SU-DHL-6 (cell line): ENCODE data around the gene C19orf33.
A peak's percentile ranks its signal among the peaks of the same experiment; 100 is the strongest.

Experiments used
- H2AFZ ChIP-seq: fragments of 200-600 bp; sonication (generic); 2 replicates; pipeline ENCODE4 v1.6.1; 2014; ENCODE audit warnings: low read depth, mild to moderate bottlenecking, moderate library complexity, mixed read lengths, antibody characterized with exemption, low read length; ENCODE audit not compliant: severe bottlenecking
- H3F3A ChIP-seq: fragments of 200-600 bp; shearing (Covaris generic); 2 replicates; pipeline ENCODE4 v1.6.0; 2016; ENCODE audit warnings: antibody characterized with exemption, mild to moderate bottlenecking; ENCODE audit not compliant: insufficient read depth
- H3K27ac ChIP-seq: fragments of 200-600 bp; sonication (generic); 2 replicates; pipeline ENCODE4 v1.5.1; 2016; ENCODE audit warnings: low read depth, mild to moderate bottlenecking, low read length, moderate library complexity, mixed read lengths
- H3K27me3 ChIP-seq: fragments of 200-600 bp; sonication (generic), shearing (Covaris generic); 2 replicates; pipeline ENCODE4 v1.6.0; 2014; ENCODE audit warnings: mild to moderate bottlenecking, low read length
- H3K36me3 ChIP-seq: fragments of 200-600 bp; sonication (generic); 2 replicates; pipeline ENCODE4 v1.6.1; 2014; ENCODE audit warnings: mild to moderate bottlenecking, low read length, mixed read lengths
- H3K4me2 ChIP-seq: fragments of 300-600, 200-600 bp; shearing (Covaris generic), sonication (generic); 2 replicates; pipeline ENCODE4 v1.6.0; 2014; ENCODE audit warnings: low read length, low read depth, mild to moderate bottlenecking; ENCODE audit not compliant: poor library complexity, severe bottlenecking
- H3K4me3 ChIP-seq: fragments of 200-600 bp; sonication (generic); 2 replicates; pipeline ENCODE4 v1.5.1; 2014; ENCODE audit warnings: antibody characterized with exemption, low read length, mild to moderate bottlenecking, mixed read lengths; ENCODE audit not compliant: insufficient read depth, poor library complexity, severe bottlenecking
- H3K79me2 ChIP-seq: fragments of 200-600 bp; sonication (generic); 2 replicates; pipeline ENCODE4 v1.6.1; 2014; ENCODE audit warnings: mild to moderate bottlenecking, low read length, moderate library complexity; ENCODE audit not compliant: insufficient read depth
- H3K9ac ChIP-seq: fragments of 200-600 bp; sonication (generic); 2 replicates; pipeline ENCODE4 v1.7.0; 2014; ENCODE audit warnings: mild to moderate bottlenecking, low read length
- H3K9me2 ChIP-seq: fragments of 200-600 bp; sonication (generic); replicated peaks from 2 replicates; pipeline ENCODE4 v1.6.1; 2014; ENCODE audit warnings: low read length; ENCODE audit not compliant: insufficient read depth
- H3K9me3 ChIP-seq: fragments of 200-600 bp; sonication (generic); 2 replicates; pipeline ENCODE4 v1.6.1; 2014; ENCODE audit warnings: low read length, mixed read lengths; ENCODE audit not compliant: insufficient read depth
- H4K20me1 ChIP-seq: fragments of 200-600 bp; sonication (generic); 2 replicates; pipeline ENCODE4 v1.6.1; 2014; ENCODE audit warnings: low read depth, mild to moderate bottlenecking, antibody characterized with exemption, low read length, moderate library complexity, mixed read lengths
- EZH2phosphoT487 ChIP-seq: fragments of 200-600 bp; sonication (generic), shearing (Covaris generic); conservative IDR thresholded peaks from 2 replicates; pipeline ENCODE4 v1.6.1; 2018; ENCODE audit warnings: mild to moderate bottlenecking, antibody characterized with exemption, low read length, moderate library complexity, mixed read lengths
- TF ChIP-seq, protein P1 (sequence below): fragments of 200-600 bp; sonication (generic); IDR thresholded peaks from one replicate; pipeline ENCODE4 v1.5.1; 2017; ENCODE audit warnings: antibody characterized with exemption, mild to moderate bottlenecking, low read length, moderate library complexity; ENCODE audit not compliant: insufficient read depth, poor library complexity, severe bottlenecking

The C19orf33 gene

DNA sequence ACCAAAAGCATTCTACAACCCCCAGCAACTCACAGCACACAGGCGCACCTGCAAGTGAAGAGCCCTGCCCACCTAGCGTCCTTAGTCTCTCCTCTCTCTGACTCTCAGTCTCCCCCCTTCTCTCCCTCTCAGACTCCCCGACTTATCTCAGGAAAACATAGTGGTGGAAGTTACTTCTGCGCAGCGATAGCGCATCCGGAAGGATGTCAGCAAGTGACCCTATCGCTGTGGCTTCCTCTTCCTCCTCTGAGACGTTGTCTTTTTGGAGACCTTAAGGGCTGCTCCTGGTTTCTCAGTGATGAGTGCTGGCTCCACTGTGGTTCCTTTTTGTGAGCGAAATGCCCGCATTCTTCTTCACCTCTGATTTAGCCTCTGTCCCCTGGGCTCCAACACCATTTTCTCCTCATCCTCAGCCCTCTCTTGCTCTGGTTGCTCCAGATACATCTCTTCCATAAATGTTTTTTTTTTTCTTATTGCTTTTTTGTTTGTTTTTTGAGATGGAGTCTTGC lies 13.1 kb downstream of the C19orf33 start:
- H3K79me2 ChIP-seq: 0 out of 2 replicates have a peak, but pooled peaks cover 8% of the 10 kb centered on the region
- peaks cover 3% of the 10 kb centered on the region; the same call in 1 of the 2 replicates for H3F3A ChIP-seq
- peak overlapping the region; percentile 73 for H3K4me2 ChIP-seq
- TF ChIP-seq, protein P1, sequence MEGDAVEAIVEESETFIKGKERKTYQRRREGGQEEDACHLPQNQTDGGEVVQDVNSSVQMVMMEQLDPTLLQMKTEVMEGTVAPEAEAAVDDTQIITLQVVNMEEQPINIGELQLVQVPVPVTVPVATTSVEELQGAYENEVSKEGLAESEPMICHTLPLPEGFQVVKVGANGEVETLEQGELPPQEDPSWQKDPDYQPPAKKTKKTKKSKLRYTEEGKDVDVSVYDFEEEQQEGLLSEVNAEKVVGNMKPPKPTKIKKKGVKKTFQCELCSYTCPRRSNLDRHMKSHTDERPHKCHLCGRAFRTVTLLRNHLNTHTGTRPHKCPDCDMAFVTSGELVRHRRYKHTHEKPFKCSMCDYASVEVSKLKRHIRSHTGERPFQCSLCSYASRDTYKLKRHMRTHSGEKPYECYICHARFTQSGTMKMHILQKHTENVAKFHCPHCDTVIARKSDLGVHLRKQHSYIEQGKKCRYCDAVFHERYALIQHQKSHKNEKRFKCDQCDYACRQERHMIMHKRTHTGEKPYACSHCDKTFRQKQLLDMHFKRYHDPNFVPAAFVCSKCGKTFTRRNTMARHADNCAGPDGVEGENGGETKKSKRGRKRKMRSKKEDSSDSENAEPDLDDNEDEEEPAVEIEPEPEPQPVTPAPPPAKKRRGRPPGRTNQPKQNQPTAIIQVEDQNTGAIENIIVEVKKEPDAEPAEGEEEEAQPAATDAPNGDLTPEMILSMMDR: no peak
- TF ChIP-seq EZH2phosphoT487: no peak
- no peaks in the 10 kb centered on the region for H3K9me2 ChIP-seq
- no peak overlapping the region for H3K4me3 ChIP-seq
- no peak overlapping the region for H3K9ac ChIP-seq
- H3K27ac ChIP-seq: no peak overlapping the region
- H3K9me3 ChIP-seq: no peaks in the 10 kb centered on the region
- H4K20me1 ChIP-seq: no peaks in the 10 kb centered on the region
- no peaks in the 10 kb centered on the region for H3K27me3 ChIP-seq
- H3K36me3 ChIP-seq: no peaks in the 10 kb centered on the region
- no peak overlapping the region for H2AFZ ChIP-seq

DNA sequence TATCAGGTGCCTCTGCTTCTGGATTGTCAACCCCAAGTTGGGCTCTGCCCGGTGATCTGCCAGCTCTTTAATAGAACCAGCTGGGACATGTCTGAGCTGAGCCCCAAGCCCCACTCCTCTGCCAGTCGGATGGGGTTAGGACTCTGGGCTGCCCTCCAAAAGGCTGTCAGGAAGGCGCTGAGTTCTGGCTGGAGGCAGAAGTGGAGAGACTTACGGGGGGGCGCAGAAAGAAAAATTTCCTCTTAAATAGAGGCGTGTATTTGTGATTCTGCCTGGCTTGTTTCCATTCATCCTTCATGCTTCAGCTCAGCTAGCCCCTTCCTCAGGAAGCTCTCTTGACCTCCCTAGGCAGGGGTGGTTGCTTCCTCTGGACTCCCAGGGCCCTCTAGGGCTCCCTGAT lies 14.6 kb downstream of the C19orf33 start:
- Histone ChIP-seq H3K9me2 (no peaks in the 10 kb centered on the region), H3K27ac (no peak overlapping the region), H3K4me2 (no peak overlapping the region), H3K4me3 (no peak overlapping the region), H3F3A (peaks cover 3% of the 10 kb centered on the region; the same call in 1 of the 2 replicates), H3K9me3 (no peaks in the 10 kb centered on the region), H3K79me2 (0 out of 2 replicates have a peak, but pooled peaks cover 5% of the 10 kb centered on the region), H3K36me3 (no peaks in the 10 kb centered on the region), H3K27me3 (no peaks in the 10 kb centered on the region), H2AFZ (no peak overlapping the region), H3K9ac (no peak overlapping the region), H4K20me1 (no peaks in the 10 kb centered on the region)
- TF ChIP-seq EZH2phosphoT487: no peak
- TF ChIP-seq, protein P1: no peak

- no peaks in the 10 kb centered on the region for H3K9me2 ChIP-seq
- no peaks in the 10 kb centered on the region for H3K36me3 ChIP-seq
- peaks cover 3% of the 10 kb centered on the region; the same call in 1 of the 2 replicates for H3F3A ChIP-seq
- H2AFZ ChIP-seq: peak within 1 kb of the TSS; percentile 72
- no peak within 1 kb of the TSS for H3K27ac ChIP-seq
- no peaks in the 10 kb centered on the region for H4K20me1 ChIP-seq
- TF ChIP-seq, protein P1: no peak
- TF ChIP-seq EZH2phosphoT487: no peak
- peak within 1 kb of the TSS; percentile 52 for H3K9ac ChIP-seq
- peak within 1 kb of the TSS; percentile 63 for H3K4me2 ChIP-seq
- H3K27me3 ChIP-seq: no peaks in the 10 kb centered on the region
- 0 out of 2 replicates have a peak, but pooled peaks cover 4% of the 10 kb centered on the region for H3K79me2 ChIP-seq
- H3K9me3 ChIP-seq: no peaks in the 10 kb centered on the region
- H3K4me3 ChIP-seq: peak within 1 kb of the TSS; percentile 46
These were observed 15.6 kb downstream of the C19orf33 start, which contains the start of gene KCNK6 for GRCh38 chr19:38319421-38320258. Gene KCNK6, plus strand, starts transcription at chr19:38319845. Its CDS starts 106 bp downstream, at chr19:38319951.
